A172 (cell line): ENCODE results near the gene TNPO3. TPM values are rescaled to one million over a fixed set of nuclear protein-coding genes. Genes with fewer than 3 reads are reported as not detected.
"Not testable (repeated sequence)": the region's sequence is repeated elsewhere in the genome, so short reads cannot be mapped to it uniquely, and the experiment has no call there.

Experiments used
- DNase-seq: peaks from one replicate; pipeline ENCODE4 v3.0.0-alpha.2; 2015; ENCODE audit warnings: low spot score
- total RNA-seq: library from RNA; depleted of rRNA; stranded (reverse); fragments of >200 nt; shearing (Covaris generic); gene quantifications from 2 replicates; pipeline ENCODE4 v1.2.3, GENCODE V29; 2014

TNPO3 gene
- total RNA-seq, 1 experiment from 2014 or later: 41.6 TPM

DNA sequence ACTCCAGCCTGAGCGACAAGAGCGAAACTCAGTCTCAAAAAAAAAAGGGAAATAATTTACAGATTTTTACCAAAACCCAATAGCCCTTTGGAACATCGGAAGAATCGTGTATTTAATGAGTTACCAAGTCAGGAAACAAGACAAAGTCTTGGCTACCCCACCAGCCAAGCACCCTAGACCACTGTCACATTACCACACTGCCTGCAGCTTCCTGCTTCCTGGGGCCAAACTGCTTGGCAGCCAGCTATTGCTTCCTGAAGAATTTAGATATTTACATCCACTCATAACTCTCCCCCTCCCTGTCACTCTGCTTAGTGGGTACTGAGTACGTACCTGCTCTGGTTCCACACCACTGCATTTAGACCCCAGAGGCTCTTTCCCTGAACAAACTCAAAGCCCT is 14.1 kb upstream of the TNPO3 start:
- DNase-seq: no peak

DNA sequence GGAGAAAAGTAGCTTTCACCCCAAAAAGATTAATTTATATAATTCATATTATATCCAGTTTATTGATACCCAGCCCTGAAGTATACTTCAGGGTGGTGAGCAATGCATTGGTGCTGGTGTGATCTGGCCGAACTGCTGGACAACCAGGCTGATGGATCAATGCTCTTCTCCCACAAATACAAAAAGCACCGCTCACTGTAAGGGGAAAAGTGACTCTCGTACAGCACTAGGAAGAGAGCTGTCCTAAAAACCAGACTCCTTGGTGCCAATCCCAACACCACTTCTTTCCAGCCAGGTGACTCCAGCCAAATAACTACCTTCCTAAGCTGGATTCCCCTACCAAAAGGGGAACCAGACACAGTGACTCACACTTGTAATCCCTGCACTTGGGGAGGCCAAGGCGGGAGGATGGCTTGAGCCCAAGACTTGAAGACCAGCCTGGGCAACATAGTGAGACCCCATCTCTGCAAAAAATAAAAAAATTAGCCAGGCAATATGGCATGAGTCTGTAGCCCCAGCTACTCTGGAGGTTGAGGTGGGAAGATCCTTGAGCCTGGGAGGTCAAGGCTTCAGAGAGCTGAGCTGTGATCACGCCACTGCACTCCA is 13.1 kb upstream of the TNPO3 start:
- DNase-seq: no peak

DNA sequence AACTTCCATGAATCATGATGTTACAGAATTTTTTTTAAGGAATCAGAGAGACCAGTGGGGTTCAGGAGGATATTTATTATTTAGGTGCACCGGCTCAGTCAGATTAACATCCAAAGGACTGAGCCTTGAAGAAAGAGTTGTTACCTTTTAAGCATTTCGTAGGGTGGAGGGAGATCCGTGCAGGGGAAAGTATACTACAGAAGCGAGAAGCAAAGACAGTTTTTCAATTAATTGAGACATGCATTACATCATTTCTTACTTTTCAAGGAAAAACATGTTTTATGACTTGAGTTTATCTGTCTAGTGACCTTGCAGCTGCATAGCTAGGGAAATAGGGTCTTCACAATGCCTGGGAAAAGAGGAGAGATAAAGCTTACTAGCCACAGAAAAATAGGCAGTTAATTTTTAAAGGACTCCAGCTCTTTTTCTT is 12.2 kb upstream of the TNPO3 start:
- DNase-seq: not testable (repeated sequence)

DNA sequence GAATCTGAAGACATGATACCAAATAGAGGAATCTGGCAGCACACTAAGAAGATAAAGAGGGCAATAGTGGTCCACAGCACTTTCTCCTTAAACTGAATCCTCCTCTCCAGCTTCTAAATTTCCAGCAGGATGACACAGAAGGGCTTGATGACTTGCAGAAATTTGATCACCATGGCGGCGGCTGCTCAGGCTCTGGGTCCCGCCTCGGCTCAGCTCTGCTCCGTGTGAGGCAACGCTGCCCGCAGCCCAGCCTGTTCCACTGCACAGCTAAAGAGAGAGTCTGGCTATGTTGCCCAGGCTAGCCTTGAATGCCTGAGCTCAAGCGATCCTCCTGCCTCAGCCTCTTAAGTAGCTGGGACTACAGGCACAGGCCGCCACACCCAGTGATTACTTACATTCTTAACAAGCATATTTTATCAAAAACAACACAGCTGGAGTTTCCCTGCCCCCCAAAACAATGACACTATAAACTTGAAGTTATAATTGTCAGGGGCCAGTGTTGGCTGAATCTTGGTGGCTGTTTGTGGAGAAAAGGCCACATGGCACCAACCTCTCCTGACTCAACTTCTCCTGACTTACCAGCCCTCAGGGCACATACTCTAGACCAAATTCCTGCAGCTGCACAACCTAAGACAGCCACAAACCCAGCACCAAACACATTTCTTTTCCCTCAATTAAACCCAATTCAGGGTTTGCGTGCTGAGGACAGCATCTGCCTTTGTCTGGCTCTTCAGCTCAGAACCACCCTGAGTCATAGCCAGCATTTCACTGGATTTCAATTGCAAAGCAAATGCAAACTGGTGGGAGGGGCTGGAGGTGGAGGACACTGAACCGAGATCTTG is 11.6 kb upstream of the TNPO3 start:
- peak; percentile 41 for DNase-seq

DNA sequence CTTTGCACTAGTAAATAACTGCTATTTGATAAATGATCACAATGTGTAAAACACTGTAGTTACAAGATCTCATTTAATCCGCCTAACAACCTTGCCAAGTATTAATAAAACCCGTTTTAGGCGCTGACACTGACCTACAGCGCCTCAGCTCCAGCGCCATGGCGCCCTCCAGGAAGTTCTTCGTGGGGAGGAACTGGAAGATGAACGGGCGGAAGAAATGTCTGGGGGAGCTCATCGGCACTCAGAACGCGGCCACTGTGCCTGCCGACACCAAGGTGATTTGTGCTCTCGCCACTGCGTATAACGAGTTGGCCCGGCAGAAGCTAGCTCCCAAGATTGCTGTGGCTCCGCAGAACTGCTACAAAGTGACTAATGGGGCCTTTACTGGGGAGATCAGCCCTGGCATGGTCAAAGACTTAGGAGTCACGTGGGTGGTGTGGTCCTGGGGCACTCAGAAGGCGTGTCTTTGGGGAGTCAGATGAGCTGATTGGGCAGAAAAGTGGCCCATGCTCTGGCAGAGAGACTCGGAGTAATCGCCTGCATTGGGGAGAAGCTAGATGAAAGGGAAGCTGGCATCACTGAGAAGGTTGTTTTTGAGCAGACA is 1.1 kb upstream of the TNPO3 start:
- no peak for DNase-seq

DNA sequence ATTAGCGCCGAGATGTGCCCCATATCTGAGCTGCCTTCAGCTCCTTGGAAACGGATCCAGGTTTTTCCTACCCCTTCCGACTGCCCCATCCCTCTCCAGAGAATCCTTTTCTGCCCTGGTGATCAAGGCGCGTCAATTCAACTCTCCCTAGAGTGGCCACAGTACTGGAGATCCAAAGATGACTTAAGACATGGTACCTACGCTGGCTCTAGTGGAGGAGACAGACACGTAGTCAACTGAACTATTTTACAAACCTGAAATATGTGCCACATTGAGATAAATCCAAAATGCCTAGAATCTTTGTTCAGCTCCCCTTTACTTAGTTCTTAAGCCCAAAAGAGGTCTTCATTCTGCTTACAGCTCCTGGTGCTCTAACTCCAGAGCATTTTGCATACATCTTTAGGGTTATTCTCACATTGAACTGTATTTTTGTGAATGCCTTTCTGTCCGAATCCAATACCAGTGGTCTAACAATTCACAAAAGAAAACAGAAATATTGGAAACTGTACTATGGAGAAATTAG is 444 bp upstream of the TNPO3 start:
- no peak for DNase-seq

DNA sequence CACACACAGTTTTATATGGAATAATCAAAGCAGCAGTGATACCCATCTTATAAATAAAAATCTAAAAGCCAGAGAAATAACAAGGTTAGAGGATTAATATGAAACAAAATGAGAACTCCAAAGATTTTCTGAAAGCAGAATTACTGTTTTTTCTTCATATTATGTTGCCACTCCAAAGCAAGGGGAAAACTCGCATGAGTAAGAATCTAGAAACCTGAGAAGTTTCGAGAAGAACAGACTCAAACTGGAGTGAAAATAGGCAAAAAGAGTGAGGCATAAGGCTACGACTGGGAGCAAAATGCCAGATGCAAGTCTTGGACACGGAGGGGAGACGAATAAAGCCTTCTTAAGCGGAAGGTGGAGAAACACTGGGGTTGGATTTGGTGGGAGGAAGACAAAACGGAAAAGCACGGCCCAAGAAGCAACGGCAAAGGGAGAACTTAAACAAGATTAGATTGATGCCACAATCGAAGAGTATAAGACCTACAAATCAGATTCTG is 923 bp downstream of the TNPO3 start:
- no peak for DNase-seq

DNA sequence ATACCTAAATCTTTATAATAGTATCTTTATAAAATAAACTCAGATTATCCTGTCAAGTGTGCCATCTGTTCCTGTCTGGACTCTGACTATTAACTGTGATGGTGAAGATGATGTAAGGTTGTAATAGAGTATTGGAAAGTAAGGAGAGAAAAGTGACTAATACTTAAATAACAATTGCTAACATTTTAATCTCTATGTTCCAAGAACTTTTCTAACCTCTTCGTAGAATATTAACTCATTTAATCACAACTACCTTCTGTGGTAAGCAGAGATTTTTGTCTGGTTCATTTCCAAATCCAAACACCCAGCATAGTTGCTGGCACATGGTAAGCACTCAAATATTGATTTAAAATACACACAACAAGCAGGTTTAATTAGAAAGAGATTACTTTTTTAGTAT is 2.5 kb downstream of the TNPO3 start:
- no peak for DNase-seq

DNA sequence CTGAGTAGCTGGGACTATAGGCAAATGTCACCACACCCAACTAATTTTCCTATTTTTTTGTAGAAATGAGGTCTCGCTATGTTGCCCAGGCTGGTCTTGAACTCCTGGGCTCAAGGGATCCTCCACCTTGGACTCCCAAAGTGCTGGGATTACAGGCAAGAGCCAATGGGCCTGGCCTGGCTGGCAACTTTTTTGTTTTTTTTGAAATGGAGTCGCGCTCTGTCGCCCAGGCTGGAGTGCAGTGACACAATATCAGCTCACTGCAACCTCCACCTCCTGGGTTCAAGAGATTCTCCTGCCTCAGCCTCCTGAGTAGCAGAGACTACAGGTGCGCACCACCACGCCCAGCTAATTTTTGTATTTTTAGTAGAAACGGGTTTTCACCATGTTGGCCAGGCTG is 3.5 kb downstream of the TNPO3 start:
- DNase-seq: not testable (repeated sequence)

DNA sequence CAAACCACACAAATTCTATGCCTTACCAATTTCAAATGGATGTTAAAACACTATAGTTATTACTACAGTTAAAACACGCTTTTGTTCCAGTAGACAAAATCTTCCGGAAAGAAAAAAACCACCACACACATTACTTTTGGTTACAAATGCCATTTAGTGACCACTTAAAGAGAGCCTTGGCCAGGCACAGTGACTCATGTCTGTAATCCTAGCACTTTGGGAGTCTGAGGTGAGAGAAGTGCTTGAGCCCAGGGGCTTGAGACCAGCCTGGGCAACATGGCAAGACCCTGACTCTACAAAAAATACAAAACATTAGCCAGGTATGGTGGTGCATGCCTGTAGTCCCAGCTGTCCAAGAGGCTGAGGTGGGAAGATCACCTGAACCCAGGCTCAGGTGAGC is 7.2 kb downstream of the TNPO3 start:
- no peak for DNase-seq

DNA sequence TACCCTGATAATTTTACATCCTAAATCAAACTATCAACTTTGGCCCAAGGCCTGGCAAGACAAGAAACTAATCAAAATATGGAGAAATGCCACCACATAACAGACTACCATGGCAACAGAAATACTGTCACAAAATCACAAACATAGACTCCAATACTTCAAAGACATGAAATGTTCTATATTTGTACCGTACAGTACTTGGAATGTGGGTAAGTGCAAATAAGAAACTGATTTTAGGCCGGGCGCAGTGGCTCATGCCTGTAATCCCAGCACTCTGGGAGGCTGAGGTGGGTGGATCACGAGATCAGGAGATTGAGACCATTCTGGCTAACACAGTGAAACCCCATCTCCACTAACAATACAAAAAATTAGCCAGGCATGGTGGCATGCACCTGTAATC is 9.2 kb downstream of the TNPO3 start:
- DNase-seq: no peak

DNA sequence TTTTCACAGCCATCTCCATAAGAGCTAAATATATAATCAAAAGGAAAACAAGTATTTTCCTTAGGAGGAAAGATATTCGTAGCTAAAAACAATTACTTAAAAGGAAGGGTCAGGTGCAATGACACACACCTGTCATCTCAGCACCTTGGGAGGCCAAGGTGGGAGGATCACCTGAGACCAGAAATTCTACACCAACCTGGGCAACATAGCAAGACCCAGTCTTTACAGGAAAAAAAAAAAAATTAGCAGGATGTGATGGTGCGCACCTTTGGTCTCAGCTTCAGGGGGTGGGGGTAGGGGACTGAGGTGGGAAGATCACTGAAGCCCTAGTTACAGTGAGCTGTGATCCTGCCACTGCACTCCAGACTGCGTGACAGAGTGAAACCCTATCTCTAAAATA is 11.9 kb downstream of the TNPO3 start:
- no peak for DNase-seq

DNA sequence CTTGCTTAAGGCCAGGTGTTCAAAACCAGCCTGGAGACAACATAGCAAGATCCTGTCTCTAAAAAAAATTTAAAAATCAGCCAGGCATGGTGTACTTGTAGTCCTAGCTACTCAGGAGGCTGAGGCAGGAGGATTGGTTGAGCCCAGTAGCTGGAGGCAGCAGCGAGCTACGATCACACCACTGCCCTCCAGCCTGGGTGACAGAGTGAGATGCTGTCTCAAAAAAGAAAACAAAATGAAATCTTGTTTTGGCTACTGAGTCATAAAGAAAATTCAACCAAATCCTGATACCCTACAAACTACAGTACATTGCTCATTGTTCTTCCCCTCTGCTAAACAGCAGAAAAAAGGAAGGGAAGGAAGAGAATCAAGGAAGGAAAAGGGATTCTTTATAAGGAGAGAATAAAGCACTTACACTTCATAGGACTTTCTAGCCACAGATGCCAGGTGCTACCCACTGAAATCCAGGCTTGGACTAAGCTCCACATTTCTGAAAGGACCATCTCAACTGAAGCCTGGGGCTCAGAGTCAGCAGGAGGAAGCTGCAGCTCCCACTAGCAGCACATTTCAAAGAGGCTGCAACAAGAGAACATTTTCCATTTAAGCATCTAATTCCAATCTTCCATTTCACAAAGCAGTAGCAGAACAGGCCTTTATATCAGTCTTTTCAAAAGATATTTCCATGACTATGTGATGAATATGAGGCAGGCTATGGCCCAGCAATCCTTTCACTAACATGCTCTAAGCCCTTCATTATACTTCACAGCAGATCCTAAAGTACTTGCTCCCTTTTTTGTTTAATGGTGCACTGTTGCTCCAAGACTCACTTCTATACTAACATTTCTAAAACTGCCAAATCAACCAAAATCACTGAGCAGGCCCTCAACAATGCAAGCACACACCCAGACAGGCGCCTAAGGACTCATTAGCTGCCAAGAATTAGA is 13.5 kb downstream of the TNPO3 start:
- DNase-seq: no peak

DNA sequence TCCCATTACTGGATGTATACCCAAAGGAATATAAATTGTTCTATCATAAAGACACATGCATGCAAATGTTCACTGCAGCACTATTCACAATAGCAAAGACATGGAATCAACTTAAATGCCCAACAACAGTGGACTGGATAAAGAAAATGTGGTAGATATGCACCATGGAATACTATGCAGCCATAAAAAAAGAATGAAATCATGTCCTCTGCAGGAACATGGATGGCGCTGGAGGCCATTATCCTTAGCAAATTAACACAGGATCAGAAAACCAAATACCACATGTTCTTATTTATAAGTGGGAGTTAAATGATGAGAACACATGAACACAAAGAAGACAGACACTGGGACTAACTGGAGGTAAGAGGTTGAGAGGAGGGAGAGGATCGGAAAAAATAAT is 16.4 kb downstream of the TNPO3 start:
- DNase-seq: not testable (repeated sequence)

DNA sequence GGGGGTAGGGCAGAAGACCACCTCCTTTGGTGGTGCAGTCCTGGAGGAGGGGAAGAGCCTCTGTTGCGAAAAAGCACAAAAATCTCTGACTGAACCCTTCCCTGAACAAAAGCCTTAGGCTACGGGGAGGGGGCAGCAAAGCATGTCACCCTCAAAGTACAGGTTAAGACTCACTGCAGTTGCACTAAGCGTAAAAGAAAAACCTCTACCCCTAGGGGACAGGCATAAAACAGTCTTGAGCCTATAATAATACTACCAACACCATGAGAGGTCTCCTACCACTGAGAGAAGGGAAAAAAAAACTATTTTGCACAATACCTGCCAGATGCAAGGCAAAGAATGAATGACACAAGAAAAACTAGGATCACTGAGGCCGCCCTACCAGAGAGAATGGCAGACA is 17.3 kb downstream of the TNPO3 start:
- no peak for DNase-seq

DNA sequence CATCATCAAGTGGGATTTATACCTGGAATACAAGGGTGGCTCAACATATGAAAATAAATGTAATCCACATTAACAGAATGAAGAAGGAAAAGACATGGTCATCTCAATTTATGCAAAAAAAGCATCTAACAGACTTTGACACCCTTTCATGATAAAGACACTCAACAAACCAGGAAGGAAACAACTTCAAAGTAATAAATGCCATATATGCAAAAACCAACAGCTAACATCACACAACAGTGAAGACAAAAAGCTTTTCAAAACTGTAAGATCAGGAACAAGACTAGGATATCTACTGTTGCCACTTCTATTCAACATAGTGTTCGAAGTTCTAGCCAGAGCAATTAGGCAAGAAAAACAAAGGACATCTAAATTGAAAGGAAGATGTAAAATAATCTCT is 22.9 kb downstream of the TNPO3 start:
- DNase-seq: no peak

DNA sequence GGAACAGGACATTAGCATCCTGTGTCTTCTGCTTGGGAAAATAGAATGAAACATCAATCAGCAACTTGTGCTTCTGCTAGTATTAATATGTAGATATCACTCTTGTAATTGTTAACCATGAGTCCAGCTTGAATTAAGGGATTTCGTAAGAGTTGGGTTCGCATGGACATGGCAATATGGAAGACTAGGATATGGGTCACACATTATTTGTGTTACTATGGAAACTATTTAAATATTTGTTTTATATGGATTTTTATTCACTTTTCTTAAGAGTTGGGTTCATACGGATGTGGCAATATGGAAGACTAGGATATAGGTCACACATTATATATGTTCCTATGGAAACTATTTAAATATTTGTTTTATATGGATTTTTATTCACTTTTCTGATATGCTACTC is 24.5 kb downstream of the TNPO3 start:
- no peak for DNase-seq

DNA sequence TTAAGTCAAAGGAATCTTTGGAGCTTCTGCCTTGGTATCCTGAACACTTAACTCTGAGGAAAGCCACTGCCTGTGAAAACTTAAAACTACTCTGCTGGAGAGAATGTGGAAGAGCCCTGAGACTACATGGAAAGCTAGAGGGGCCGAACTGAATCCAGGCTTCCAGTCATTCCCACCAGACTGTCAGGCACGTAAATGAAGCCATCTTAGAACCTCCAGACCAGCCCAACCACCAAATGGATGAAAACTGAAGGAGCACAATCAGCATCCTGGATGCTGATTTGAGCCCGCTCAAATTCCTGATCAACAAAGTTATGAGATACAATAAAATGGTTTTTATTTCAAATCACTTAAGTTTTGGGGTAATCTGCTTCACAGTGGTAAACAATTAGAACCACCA is 30.8 kb downstream of the TNPO3 start:
- no peak for DNase-seq

DNA sequence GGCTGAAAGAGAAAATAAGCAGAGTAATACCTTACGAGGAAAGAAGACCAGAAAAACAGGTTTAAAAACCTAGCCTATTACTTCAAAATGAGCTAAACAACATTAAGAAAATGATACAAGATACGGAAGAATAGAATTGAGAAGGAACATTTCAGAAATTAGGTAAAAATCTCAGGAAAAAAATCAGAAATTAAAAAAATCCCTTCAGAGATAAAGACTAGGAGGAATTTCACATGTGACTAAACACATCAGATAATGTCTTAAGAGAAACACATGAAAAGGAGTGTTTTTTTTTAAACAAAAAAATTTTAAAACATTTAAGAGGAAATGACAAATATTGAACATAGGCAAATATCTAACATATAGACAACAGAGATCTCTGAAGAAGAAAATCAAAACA is 33.3 kb downstream of the TNPO3 start:
- DNase-seq: no peak

DNA sequence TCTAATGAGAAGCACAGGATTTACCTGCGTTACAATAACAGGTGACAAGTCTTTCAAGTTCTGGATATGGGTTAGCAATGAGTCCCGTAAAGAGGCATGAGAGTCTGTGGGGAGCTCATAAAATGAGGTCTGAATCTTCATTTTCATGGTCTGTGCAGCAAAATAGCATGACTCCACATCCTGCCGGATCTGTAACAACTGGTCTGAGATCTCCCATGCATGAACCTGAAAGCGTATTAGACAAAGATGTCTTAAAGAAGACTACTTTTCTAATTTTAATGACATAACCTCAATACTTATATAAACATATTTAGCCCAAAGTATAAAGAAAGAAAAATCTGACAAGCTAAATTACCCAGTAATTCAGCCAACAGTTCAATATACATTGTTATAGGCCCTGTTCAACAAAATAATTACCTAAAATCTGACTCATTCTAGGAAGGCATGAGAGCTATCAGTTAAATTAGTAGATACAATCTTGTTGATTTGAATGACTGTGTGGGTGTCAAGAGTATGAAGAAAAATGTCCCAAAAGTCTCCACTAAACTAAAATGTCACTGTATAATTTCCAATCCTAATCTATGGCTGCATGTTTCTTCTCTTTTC is 36.9 kb downstream of the TNPO3 start:
- no peak for DNase-seq

DNA sequence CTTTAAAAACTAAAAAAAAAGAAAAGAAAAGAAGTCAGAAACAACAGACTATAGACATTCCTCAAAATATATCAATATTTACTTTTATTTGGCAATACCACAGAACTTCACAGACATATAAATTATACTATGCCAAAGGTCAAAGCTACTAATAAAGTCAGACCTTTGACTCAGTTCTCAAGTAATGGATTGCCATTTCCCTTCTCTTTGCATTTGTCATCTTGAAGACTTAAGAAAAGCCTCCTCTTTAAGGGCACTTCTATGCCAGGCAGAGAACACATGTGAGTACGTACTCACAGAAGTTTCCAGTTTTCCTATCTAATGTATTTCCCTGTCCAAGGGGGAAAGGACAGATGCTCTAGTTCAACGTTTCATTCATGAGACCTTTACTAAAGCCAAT is 37.6 kb downstream of the TNPO3 start:
- DNase-seq: no peak
